Fibroblast of skin of left biceps (primary cell): ENCODE measurements around the gene BBS5.
"Not testable (repeated sequence)": the region's sequence is repeated elsewhere in the genome, so short reads cannot be mapped to it uniquely, and the experiment has no call there.

Experiments
- DNase-seq, 2 experiments: peaks; one replicate each; pipeline ENCODE4 v3.0.0-alpha.2; 2013; ENCODE audit warnings: low read depth in 2 of 2

BBS5 gene

DNA sequence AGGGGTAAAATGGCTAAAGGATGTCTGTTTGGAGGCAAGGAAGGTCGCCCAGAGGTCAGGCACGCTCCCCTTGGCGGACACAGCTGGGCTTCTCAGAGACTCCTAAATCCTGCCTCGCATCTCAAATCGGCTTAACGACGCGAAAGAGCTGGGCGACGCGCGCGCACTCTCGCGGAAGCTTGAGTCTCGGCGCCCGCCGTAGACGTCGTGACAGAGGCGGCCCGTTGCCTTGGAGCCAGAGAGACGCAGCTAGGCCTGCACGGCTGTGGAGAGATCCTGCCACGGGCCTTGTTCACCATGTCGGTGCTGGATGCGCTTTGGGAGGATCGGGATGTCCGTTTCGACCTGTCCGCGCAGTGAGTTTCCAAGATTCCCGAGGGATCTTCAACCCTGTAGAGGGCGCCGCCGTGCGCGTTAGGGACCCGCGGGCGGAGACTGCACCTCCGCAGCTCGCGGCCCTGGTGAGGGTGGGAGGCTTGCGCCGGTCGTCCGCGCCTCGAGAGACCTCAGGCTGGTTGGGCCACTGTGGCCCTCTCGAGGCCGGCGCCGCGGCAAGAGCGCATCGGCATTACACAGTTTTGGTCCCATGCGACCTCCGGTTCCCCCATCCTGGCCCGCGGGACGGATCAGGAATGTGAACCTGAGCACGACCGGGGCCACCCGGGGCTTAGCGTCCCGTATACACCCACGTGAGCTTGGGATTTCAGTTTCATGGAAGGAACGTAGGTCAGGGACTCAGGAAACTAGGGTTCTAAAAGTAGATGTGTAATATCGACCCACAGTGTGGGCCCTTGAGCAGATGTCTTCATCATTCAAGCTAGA is at the start of gene BBS5:
TSS of gene BBS5 (plus strand) at position 238 of the 822 bp plus-strand sequence. CDS start at position 298, 60 bp downstream.
- DNase-seq, result peak; percentile 45 to 48

GRCh38 chr2:169431772-169432171 is 47.5 kb upstream of the BBS5 start:
- DNase-seq, result not testable (repeated sequence)

DNA sequence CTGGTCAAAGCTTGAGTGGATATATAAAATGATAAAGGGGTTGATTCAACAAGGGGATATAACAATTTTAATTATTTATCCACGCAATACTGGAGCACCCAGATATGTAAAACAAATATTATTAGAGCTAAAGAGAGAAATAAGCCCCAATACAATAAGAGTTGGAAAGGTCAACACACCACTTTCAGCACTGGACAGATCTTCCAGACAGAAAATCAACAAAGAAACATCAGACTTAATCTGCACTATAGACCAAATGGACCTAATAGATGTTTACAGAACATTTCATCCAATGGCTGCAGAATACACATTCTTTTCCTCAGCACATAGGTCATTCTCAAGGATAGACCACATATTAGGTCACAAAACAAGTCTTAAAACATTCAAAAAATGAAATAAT is 45.1 kb upstream of the BBS5 start:
- not testable (repeated sequence) for DNase-seq

DNA sequence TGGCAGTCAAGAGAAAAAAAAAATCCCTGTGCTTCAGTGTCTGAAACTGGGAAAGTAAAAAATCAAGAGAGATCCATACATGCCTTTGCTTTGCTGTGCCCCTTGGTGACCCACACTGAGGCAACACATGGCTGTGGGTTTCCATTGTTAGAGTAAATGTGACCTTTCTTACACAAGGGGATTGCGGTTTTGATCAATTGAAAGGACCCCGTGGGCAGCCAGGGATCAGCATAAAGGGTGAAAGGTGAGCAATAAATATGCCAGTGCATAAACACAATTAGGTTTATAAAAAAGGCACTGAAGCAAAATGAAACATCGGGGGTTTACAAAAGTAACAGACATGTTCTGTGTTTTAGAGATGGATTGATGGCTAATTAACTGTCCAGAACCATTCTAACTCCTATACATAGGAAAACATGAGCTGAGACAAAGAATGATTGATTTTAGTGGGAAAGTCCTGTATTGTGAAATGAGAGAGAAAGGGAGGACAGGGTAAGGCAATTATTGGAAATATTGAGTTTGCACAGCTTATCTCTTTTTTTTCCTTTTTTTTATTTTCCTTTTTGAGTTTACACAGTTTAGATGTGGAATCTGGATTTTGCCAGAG is 40.7 kb upstream of the BBS5 start:
- no peak for DNase-seq

DNA sequence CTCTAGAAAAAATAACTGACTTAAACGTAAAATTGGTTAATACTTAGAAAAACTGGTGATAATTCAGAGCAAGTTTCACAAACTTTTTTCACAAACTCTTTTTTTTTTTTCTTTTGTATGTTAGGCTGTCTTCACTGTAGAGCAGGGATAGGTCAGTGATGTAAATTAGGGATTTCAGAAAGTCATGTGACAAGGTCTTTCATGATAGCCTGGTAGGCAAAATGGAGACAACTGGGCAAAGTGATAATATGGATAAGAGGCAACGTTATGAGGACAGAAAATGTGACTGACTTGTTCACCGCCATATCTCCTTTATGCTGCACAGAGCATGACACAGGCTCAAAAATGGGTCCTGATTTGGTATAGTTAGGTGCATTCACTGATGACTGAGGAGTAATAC is 39.4 kb upstream of the BBS5 start:
- no peak for DNase-seq

GRCh38 chr2:169446452-169446851 is 32.8 kb upstream of the BBS5 start:
- no peak for DNase-seq

GRCh38 chr2:169448316-169448715 is 31.0 kb upstream of the BBS5 start:
- no peak for DNase-seq

DNA sequence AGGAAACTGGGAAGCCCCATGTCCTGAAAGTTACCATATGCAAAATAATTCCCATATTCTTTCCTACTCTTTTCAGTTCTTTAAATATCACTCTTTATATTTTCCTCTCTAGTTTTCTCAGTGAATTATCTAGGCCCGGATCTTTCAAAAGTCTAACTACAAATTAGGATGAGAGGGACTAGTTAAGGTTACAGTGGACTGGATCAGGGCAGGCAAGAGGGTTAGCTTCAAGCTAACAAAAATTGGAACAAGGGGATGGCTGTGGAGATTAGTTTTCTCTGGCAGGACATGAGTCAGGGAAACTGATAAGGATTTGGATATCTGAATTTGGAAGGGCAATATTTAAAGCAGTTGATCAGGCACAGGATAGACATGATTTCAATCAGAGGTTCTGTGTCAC is 30.4 kb upstream of the BBS5 start:
- DNase-seq, result no peak

DNA sequence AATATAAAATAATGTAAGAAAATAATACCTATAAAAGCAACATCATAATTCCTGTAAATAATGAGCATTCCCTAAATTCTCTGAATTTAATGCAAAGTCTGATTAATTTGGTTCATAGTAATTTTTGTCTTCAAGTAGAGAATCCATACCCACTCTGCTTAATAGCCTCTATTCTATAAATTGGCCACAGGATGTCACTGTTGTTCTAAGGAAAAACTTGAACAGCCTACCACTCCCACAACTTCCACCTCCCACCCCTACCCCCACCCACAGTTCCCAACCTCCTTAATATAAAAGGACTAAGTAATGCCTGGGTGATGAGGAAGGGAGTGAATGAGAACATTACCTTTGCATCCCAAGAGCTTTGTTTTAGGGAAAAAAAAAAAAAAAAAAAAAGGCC is 27.2 kb upstream of the BBS5 start:
- DNase-seq, result peak in 1 of 2 experiments; percentile 10

- not testable (repeated sequence) for DNase-seq
These were observed 26.2 kb upstream of the BBS5 start for GRCh38 chr2:169453044-169453443.

DNA sequence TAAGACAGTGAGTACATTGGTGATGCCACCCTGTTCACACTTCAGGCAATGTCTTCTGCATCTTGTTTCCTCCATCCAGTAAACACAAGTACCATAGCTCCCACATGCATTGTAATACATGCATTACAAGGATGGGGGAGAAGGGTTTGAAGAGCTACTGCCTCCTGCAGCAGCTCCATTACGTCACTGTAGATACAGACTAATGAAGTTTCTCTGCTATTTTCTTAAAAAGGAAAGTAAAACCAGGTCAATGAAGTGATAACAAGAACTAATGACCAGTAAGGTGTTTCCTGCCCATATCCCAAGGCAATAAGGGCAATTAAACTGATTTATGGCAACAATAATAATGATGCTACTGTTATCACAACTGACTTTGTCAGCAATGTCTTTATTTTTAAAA is 18.2 kb upstream of the BBS5 start:
- DNase-seq, result no peak

GRCh38 chr2:169462896-169463695 is 16.2 kb upstream of the BBS5 start:
- DNase-seq, result peak; percentile 33 to 38

DNA sequence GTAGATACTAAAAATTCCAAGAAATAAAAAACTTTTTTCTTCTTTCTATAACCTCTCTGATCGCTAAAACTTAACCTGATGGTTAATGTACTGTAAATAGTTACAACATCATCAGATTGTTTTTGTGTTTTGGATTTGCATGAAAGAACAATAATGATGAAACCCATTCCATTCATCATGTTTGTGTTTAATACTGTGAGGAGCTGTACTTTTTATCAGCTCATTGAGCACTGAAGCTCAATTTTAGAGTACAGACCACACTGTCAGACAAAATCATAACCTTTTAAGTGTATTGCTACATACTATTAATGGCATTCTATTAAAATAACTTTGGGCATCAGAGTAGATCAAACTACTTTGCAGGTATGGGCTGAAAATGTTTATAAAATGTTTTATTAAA is 14.8 kb upstream of the BBS5 start:
- no peak for DNase-seq

GRCh38 chr2:169464882-169465281 is 14.4 kb upstream of the BBS5 start:
- DNase-seq, result no peak

- no peak for DNase-seq
These were observed 10.5 kb upstream of the BBS5 start for GRCh38 chr2:169468841-169469240.

DNA sequence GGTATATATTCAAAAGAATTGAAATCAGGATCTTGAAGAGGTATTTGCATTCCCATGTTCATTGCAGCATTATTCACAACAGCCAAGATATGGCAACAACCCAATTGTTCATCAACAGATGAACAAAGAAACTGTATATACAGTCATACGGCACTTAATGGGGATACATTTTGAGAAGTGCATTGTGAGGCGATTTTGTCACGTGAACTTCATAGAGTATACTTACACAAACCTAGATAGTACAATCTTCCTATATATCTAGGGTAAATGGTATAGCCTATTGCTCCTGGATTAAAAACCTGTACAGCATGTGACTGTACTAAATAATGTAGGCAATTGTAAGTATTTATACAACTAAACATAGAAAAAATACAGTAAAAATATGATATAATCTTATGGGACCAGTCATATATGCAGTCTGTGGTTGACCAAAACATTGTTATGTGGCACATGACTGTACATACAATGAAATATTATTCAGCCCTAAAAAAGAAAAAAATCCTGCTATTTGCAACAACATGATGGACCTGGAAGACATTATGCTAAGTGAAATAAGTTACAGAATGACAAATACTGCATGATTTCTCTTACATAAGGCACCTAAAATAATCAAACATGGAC is 9.2 kb upstream of the BBS5 start:
- DNase-seq, result no peak

DNA sequence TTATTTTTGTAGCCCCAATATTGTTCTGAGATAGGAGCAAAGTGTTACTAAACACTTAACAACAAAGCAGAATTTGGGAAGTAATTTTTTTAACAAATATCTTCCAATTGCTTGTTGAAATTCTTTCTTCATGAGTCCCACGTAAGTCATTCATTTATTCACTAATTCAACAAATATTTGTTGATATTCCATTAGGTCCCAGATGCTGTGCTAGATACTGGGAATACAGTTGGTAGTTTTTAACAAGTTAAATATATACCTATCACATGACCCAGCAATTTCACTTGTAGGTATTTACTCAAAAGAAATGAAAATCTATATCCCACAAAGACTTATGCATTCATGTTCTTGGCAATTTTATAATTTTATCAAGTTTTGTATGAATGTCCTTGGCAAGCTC is 7.0 kb upstream of the BBS5 start:
- DNase-seq, result no peak

- no peak for DNase-seq
These were observed 2.8 kb upstream of the BBS5 start for GRCh38 chr2:169476459-169476858.

GRCh38 chr2:169478339-169478738 is 955 bp upstream of the BBS5 start:
- DNase-seq, result no peak

GRCh38 chr2:169478745-169479256 is 493 bp upstream of the BBS5 start:
- DNase-seq, result no peak

- no peak for DNase-seq
These were observed 778 bp downstream of the BBS5 start for GRCh38 chr2:169480079-169480465.

- no peak for DNase-seq
These were observed 6.4 kb downstream of the BBS5 start for GRCh38 chr2:169485650-169486138.
